Brain microvascular endothelial cell (primary cell): ENCODE data around the gene SOX5.
A peak's percentile ranks its signal among the peaks of the same experiment; 100 is the strongest.

Experiments used
- DNase-seq: peaks from one replicate; pipeline ENCODE4 v3.0.0-alpha.2; 2020
- H3K27ac ChIP-seq: fragments of 250-450 bp; sonication (Bioruptor Pico); 2 replicates; pipeline ENCODE4 v1.5.1; 2020; ENCODE audit warnings: mild to moderate bottlenecking, moderate library complexity
- H3K27me3 ChIP-seq: fragments of 250-450 bp; sonication (Bioruptor Pico); replicated peaks from 2 replicates; pipeline ENCODE4 v1.5.1; 2020; ENCODE audit warnings: mild to moderate bottlenecking
- H3K36me3 ChIP-seq: fragments of 250-450 bp; sonication (Bioruptor Pico); replicated peaks from 2 replicates; pipeline ENCODE4 v1.5.1; 2020; ENCODE audit warnings: mild to moderate bottlenecking
- H3K4me3 ChIP-seq: 2 replicates; pipeline ENCODE4 v1.5.1; 2011; ENCODE audit warnings: low read depth, mild to moderate bottlenecking, control low read depth, low read length, moderate library complexity
- in situ Hi-C: cut with HindIII; loops from 2 replicates; pipeline ENCODE4 v1.10.0; 2017; ENCODE audit warnings: low sequenced_read_pairs, low pct_ligation_motif_present
- TF ChIP-seq, protein P1 (sequence below): IDR thresholded peaks from 2 replicates; pipeline ENCODE4 v1.5.1; 2011; ENCODE audit warnings: low read depth, mild to moderate bottlenecking, moderate library complexity, low read length, control low read depth, inconsistent platforms; ENCODE audit errors: missing control alignments

The SOX5 gene

GRCh38 chr12:23949348-23950209 lies at the start of gene SOX5:
SOX5 (minus strand) TSS chr12:23949670; CDS start chr12:23949601, 69 bp downstream.
- H3K27me3 ChIP-seq: no peaks in the 10 kb centered on the region
- H3K36me3 ChIP-seq: no peaks in the 10 kb centered on the region
- H3K27ac ChIP-seq: no peak within 1 kb of the TSS
- H3K4me3 ChIP-seq: peak within 1 kb of the TSS; percentile 59
- TF ChIP-seq, protein P1, sequence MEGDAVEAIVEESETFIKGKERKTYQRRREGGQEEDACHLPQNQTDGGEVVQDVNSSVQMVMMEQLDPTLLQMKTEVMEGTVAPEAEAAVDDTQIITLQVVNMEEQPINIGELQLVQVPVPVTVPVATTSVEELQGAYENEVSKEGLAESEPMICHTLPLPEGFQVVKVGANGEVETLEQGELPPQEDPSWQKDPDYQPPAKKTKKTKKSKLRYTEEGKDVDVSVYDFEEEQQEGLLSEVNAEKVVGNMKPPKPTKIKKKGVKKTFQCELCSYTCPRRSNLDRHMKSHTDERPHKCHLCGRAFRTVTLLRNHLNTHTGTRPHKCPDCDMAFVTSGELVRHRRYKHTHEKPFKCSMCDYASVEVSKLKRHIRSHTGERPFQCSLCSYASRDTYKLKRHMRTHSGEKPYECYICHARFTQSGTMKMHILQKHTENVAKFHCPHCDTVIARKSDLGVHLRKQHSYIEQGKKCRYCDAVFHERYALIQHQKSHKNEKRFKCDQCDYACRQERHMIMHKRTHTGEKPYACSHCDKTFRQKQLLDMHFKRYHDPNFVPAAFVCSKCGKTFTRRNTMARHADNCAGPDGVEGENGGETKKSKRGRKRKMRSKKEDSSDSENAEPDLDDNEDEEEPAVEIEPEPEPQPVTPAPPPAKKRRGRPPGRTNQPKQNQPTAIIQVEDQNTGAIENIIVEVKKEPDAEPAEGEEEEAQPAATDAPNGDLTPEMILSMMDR: peak; percentile 2
- in situ Hi-C loops: no loop called here
- peak; percentile 59 for DNase-seq

DNA sequence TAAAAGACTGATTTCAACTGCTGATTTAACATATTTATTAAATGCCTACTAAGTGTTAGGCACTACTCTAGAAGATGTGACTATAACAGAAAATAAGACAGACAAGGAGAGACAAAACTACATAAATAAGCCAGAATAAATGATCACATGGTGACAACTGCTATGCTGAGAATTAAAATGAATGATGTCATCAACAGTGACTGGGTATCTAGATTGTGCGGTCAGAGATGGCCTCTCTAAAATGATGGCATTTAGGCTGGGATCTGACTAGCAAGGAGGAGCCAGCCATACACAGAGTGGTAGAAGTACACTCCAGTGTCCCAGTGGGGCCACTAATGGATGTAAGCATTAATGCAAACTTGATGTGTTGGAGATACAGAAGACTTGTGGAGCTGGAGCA lies 37.6 kb upstream of the SOX5 start:
- TF ChIP-seq, protein P1: no peak
- H3K27ac ChIP-seq: no peak overlapping the region
- in situ Hi-C loops: no loop called here
- no peak for DNase-seq
- no peaks in the 10 kb centered on the region for H3K36me3 ChIP-seq
- no peaks in the 10 kb centered on the region for H3K27me3 ChIP-seq
- no peak overlapping the region for H3K4me3 ChIP-seq

DNA sequence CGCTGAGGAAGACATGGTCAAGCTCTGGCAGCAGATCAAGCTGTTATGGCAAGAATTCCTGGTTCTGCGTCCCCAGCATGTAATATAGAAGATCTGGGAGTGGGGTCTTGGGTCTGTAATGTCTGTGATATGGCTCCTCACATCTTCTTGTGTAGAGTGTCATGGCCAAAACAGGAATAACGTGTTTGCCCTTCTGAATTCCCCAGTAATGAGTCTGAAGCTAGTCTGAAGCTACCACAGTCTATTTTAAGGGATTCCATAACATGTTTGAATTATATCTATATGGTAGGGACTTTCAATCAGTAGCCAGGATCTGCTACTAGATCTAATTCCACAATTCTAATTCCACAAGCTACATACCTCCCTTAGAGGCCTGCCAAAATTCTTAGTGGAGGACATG lies 31.4 kb upstream of the SOX5 start:
- H3K4me3 ChIP-seq: no peak overlapping the region
- TF ChIP-seq, protein P1: no peak
- in situ Hi-C loops: no loop called here
- H3K27ac ChIP-seq: no peak overlapping the region
- no peaks in the 10 kb centered on the region for H3K27me3 ChIP-seq
- no peak for DNase-seq
- H3K36me3 ChIP-seq: no peaks in the 10 kb centered on the region

- DNase-seq: no peak
- Histone ChIP-seq H3K4me3 (no peak overlapping the region), H3K36me3 (no peaks in the 10 kb centered on the region), H3K27ac (no peak overlapping the region), H3K27me3 (no peaks in the 10 kb centered on the region)
- TF ChIP-seq, protein P1: no peak
- in situ Hi-C loops: no loop called here
Measured at GRCh38 chr12:23964812-23965211, 15.3 kb upstream of the SOX5 start.

- Histone ChIP-seq H3K27me3 (no peaks in the 10 kb centered on the region), H3K36me3 (no peaks in the 10 kb centered on the region), H3K4me3 (no peak overlapping the region), H3K27ac (no peak overlapping the region)
- in situ Hi-C loops: no loop called here
- DNase-seq: no peak
- TF ChIP-seq, protein P1: no peak
Measured at GRCh38 chr12:23959826-23960225, 10.4 kb upstream of the SOX5 start.
